Endothelial cell of umbilical vein (primary cell): Measurements from ENCODE around the gene IQCH. TPM values are rescaled to one million over a fixed set of nuclear protein-coding genes. Genes with fewer than 3 reads are reported as not detected.

Source experiments
- BruUV-seq: library from RNA; stranded (reverse); fragments of 400-500 nt; replicated peaks from 2 replicates; lab custom pipeline; 2021; lab: Mats Ljungman, UMichigan
- CTCF ChIA-PET: fragments of 300-600, 350-600 bp; sonication (Branson Sonifier 250); formaldehyde crosslinking; loops from one replicate; lab custom pipeline; 2021; ENCODE audit warnings: antibody characterized with exemption, inconsistent platforms; lab: Charles Lee
- POLR2A ChIA-PET: fragments of 300-600, 350-600 bp; sonication (Branson Sonifier 250); formaldehyde crosslinking; loops from one replicate; lab custom pipeline; 2021; ENCODE audit warnings: antibody characterized with exemption, inconsistent platforms; lab: Charles Lee
- DNase-seq: peaks from one replicate; pipeline ENCODE4 v3.0.0-alpha.2; 2011; ENCODE audit warnings: low read depth, low spot score
- FAIRE-seq: peaks from 2 replicates; lab custom pipeline; 2011; peaks lifted over from hg19 to GRCh38; lab: Jason Lieb, UNC
- H2AFZ ChIP-seq: 2 replicates; pipeline ENCODE4 v1.6.0; 2012; ENCODE audit warnings: low read depth, low read length, control low read depth, inconsistent platforms
- H3K27ac ChIP-seq: 2 replicates; pipeline ENCODE4 v1.5.1; 2011; ENCODE audit warnings: low read depth, mild to moderate bottlenecking, control low read depth, low read length, moderate library complexity; ENCODE audit not compliant: insufficient read depth
- H3K27me3 ChIP-seq, 2 experiments: 2 replicates each; pipeline versions ENCODE4 v1.6.0 to v1.6.1; 2011; ENCODE audit warnings: low read length in 2 of 2, mixed read lengths in 1 of 2; ENCODE audit not compliant: control insufficient read depth in 2 of 2, insufficient read depth in 2 of 2
- H3K36me3 ChIP-seq, 2 experiments: 2 replicates in 1 of 2; 3 replicates in 1 of 2; pipeline ENCODE4 v1.5.1; 2011; ENCODE audit warnings: low read length in 2 of 2, mild to moderate bottlenecking in 1 of 2, moderate library complexity in 1 of 2; ENCODE audit not compliant: control insufficient read depth in 2 of 2, insufficient read depth in 2 of 2; ENCODE audit errors: extremely low read depth in 1 of 2
- H3K4me1 ChIP-seq: 3 replicates; pipeline ENCODE4 v1.5.1; 2011; ENCODE audit warnings: mild to moderate bottlenecking, low read length; ENCODE audit not compliant: control insufficient read depth, insufficient read depth; ENCODE audit errors: extremely low read depth
- H3K4me2 ChIP-seq: 2 replicates; pipeline ENCODE4 v1.6.1; 2011; ENCODE audit warnings: low read length, control low read depth, mixed read lengths; ENCODE audit not compliant: insufficient read depth
- H3K4me3 ChIP-seq, 3 experiments: fragments of 200-600 bp in 1 of 3; sonication (generic), shearing (Covaris generic) in 1 of 3; replicated peaks in 1 of 3; 2 replicates each; pipeline ENCODE4 v1.5.1; 2011 to 2016; ENCODE audit warnings: control low read depth in 3 of 3, low read length in 3 of 3, mild to moderate bottlenecking in 2 of 3, inconsistent platforms in 1 of 3, low read depth in 1 of 3, moderate library complexity in 1 of 3; ENCODE audit not compliant: insufficient read depth in 1 of 3
- H3K79me2 ChIP-seq: 2 replicates; pipeline ENCODE4 v1.6.0; 2012; ENCODE audit warnings: low read length, inconsistent platforms; ENCODE audit not compliant: control insufficient read depth, insufficient read depth
- H3K9ac ChIP-seq: replicated peaks from 2 replicates; pipeline ENCODE3; 2011; ENCODE audit warnings: low read length, control low read depth; ENCODE audit not compliant: insufficient read depth; ENCODE audit errors: extremely low read depth
- H3K9me1 ChIP-seq: replicated peaks from 3 replicates; pipeline ENCODE4 v1.6.0; 2011; ENCODE audit warnings: mild to moderate bottlenecking, low read length; ENCODE audit not compliant: control insufficient read depth, insufficient read depth; ENCODE audit errors: extremely low read depth
- H3K9me3 ChIP-seq: replicated peaks from 2 replicates; pipeline ENCODE4 v1.5.1; 2012; ENCODE audit warnings: low read length, inconsistent platforms; ENCODE audit not compliant: control insufficient read depth, insufficient read depth
- H4K20me1 ChIP-seq: replicated peaks from 2 replicates; pipeline ENCODE3; 2011; ENCODE audit warnings: mild to moderate bottlenecking, low read length; ENCODE audit not compliant: control insufficient read depth, insufficient read depth; ENCODE audit errors: extremely low read depth
- EZH2 ChIP-seq: IDR thresholded peaks from 2 replicates; pipeline ENCODE4 v1.6.1; 2012; ENCODE audit warnings: borderline replicate concordance, low read depth, mild to moderate bottlenecking, moderate library complexity, low read length, inconsistent platforms; ENCODE audit not compliant: severe bottlenecking
- FOS ChIP-seq: IDR thresholded peaks from 2 replicates; pipeline ENCODE4 v1.6.1; 2011; ENCODE audit warnings: mild to moderate bottlenecking, low read length, moderate library complexity, borderline replicate concordance; ENCODE audit not compliant: insufficient read depth
- GATA2 ChIP-seq: IDR thresholded peaks from 2 replicates; pipeline ENCODE4 v1.7.0; 2011; ENCODE audit warnings: low read depth, mild to moderate bottlenecking, moderate library complexity, mixed read lengths, low read length; ENCODE audit not compliant: insufficient read length, insufficient read depth
- JUN ChIP-seq: IDR thresholded peaks from 2 replicates; pipeline ENCODE4 v1.6.1; 2011; ENCODE audit warnings: borderline replicate concordance, low read depth; ENCODE audit not compliant: insufficient read length, insufficient read depth
- MYC ChIP-seq: IDR thresholded peaks from one replicate; pipeline ENCODE4 v1.6.1; 2011; ENCODE audit warnings: mild to moderate bottlenecking, low read depth, low read length
- POLR2A ChIP-seq: IDR thresholded peaks from 2 replicates; pipeline ENCODE4 v1.6.1; 2012; ENCODE audit warnings: low read depth, mild to moderate bottlenecking, control low read depth, low read length
- POLR2AphosphoS5 ChIP-seq: IDR thresholded peaks from 2 replicates; pipeline ENCODE4 v1.6.1; 2012; ENCODE audit warnings: low read depth, mild to moderate bottlenecking, control low read depth, low read length, moderate library complexity; ENCODE audit not compliant: insufficient read depth
- dilution Hi-C: fragments of 300-500 bp; cut with MboI; formaldehyde crosslinking; loops from one replicate; pipeline ENCODE4 v1.15.0; 2019; ENCODE audit warnings: low sequenced_read_pairs; ENCODE audit not compliant: extremely low pct_ligation_motif_present
- intact Hi-C: fragments of 100-400 bp; cut with micrococcal nuclease; formaldehyde crosslinking; loops from one replicate; pipeline ENCODE4 v1.10.0; 2022
- polyA plus RNA-seq, 4 experiments: library from polyadenylated mRNA; depleted of rRNA in 3 of 4; stranded (reverse) in 3 of 4; unstranded in 1 of 4; fragments of >200 nt; gene quantifications; 2 replicates each; pipeline versions ENCODE4 v1.2.1 to v1.2.3, GENCODE V29; 2011 to 2012; ENCODE audit warnings: missing spikeins in 1 of 4
- total RNA-seq: library from RNA; stranded (reverse); gene quantifications from 2 replicates; pipeline ENCODE4 v1.2.3, GENCODE V29; 2021
- TF ChIP-seq, protein P1 (sequence below), 2 donors: IDR thresholded peaks; 1 replicate in 1 of 2; 2 replicates in 1 of 2; pipeline ENCODE4 v1.5.1; 2011; ENCODE audit warnings: low read length in 2 of 2, mild to moderate bottlenecking in 2 of 2, moderate library complexity in 2 of 2, control low read depth in 1 of 2, inconsistent platforms in 1 of 2, low read depth in 1 of 2; ENCODE audit not compliant: insufficient read depth in 1 of 2; ENCODE audit errors: extremely low read depth in 1 of 2
- TF ChIP-seq, protein P2 (sequence below): IDR thresholded peaks from 2 replicates; pipeline ENCODE4 v1.6.1; 2011; ENCODE audit not compliant: insufficient read depth, insufficient read length

Gene IQCH
- total and polyA plus RNA-seq, 2 donors (not counting 3 experiments of a cell fraction or from before 2014, with no cell fraction given): 0.29 to 0.51 TPM

DNA sequence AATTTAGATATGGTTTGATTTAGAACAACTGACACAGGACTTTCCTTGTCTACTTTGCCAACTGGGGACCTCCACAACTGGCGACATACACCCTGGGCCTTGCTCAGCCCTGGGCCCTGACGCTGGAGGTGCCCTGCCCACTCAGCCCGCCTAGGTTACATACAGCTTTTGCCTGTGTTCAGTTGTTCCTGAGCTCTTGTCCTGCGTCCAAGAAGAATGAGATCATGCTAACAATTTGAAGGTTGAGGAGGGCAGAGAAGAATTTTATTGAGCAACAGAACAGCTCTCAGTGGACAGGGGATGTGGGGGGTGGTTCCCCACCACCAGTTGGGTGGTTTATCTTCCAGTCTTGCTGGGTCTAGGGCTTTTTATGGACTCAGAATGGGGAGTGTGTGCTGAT, 67.9 kb downstream of the IQCH start:
- H3K4me3 ChIP-seq: no peak overlapping the region
- no peaks in the 10 kb centered on the region for H4K20me1 ChIP-seq
- no TSS peak for BruUV-seq
- H3K9me1 ChIP-seq: no peaks in the 10 kb centered on the region
- dilution Hi-C loops (no loop called here), intact Hi-C loops (loop anchor here (5.0 kb wide), 1 partner anchor 510 kb away; no protein-coding TSS in a partner anchor)
- no peaks in the 10 kb centered on the region for H3K79me2 ChIP-seq
- POLR2A ChIA-PET: no interaction called here
- no peak overlapping the region for H3K4me2 ChIP-seq
- DNase-seq: no peak
- CTCF ChIA-PET: interaction anchor here (2.9 kb wide), 1 partner anchor 12 kb away, joined by 9 read pairs; no protein-coding TSS in a partner anchor
- TF ChIP-seq POLR2A (no peak), POLR2AphosphoS5 (no peak), FOS (no peak)
- TF ChIP-seq, protein P1, sequence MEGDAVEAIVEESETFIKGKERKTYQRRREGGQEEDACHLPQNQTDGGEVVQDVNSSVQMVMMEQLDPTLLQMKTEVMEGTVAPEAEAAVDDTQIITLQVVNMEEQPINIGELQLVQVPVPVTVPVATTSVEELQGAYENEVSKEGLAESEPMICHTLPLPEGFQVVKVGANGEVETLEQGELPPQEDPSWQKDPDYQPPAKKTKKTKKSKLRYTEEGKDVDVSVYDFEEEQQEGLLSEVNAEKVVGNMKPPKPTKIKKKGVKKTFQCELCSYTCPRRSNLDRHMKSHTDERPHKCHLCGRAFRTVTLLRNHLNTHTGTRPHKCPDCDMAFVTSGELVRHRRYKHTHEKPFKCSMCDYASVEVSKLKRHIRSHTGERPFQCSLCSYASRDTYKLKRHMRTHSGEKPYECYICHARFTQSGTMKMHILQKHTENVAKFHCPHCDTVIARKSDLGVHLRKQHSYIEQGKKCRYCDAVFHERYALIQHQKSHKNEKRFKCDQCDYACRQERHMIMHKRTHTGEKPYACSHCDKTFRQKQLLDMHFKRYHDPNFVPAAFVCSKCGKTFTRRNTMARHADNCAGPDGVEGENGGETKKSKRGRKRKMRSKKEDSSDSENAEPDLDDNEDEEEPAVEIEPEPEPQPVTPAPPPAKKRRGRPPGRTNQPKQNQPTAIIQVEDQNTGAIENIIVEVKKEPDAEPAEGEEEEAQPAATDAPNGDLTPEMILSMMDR (IDR thresholded peaks at IDR 0.05; ENCODE audit: extremely low read depth in 1 of 2, insufficient read depth in 1 of 2, low read depth in 1 of 2, low read length in 2 of 2): no peak
- TF ChIP-seq, protein P2, sequence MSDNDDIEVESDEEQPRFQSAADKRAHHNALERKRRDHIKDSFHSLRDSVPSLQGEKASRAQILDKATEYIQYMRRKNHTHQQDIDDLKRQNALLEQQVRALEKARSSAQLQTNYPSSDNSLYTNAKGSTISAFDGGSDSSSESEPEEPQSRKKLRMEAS: no peak
- H3K9me3 ChIP-seq: no peaks in the 10 kb centered on the region
- no peak overlapping the region for H2AFZ ChIP-seq
- no peaks in the 10 kb centered on the region for H3K4me1 ChIP-seq
- no peak for FAIRE-seq
- peaks cover 2 to 3% of the 10 kb centered on the region in 2 experiments for H3K27me3 ChIP-seq
- no peak overlapping the region for H3K9ac ChIP-seq
- H3K27ac ChIP-seq: no peak overlapping the region
- H3K36me3 ChIP-seq: no peaks in the 10 kb centered on the region

DNA sequence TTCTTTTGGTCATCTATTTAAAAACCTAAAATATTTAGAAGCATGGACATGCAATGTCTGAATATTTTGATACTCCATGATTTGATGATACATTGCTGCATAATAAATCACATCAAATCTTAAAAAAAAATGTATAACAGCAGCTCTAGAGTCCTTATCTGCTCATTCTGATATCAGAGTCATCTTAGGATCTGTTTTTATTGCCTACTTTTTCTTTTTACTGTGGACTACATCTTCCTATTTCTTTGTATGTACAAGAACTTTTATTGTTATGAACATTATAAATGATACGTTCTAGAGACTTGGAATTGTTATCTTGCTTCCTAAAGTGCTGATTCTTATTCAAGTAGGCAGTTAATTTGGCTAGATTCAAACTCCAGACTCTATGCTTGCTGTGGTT, 72.7 kb downstream of the IQCH start:
- ChIA-PET CTCF (no interaction called here), POLR2A (no interaction called here)
- Histone ChIP-seq H3K27me3 (no peaks in the 10 kb centered on the region), H3K9me3 (no peaks in the 10 kb centered on the region), H4K20me1 (no peaks in the 10 kb centered on the region), H3K79me2 (no peaks in the 10 kb centered on the region), H3K4me3 (no peak overlapping the region), H3K9ac (no peak overlapping the region), H3K36me3 (no peaks in the 10 kb centered on the region), H3K9me1 (no peaks in the 10 kb centered on the region), H3K4me2 (no peak overlapping the region), H2AFZ (no peak overlapping the region), H3K4me1 (no peaks in the 10 kb centered on the region), H3K27ac (no peak overlapping the region)
- no peak for FAIRE-seq
- no TSS peak for BruUV-seq
- TF ChIP-seq POLR2AphosphoS5: no peak
- no peak for TF ChIP-seq JUN
- TF ChIP-seq, protein P1 (IDR thresholded peaks at IDR 0.05; ENCODE audit: extremely low read depth in 1 of 2, insufficient read depth in 1 of 2, low read depth in 1 of 2, low read length in 2 of 2): no peak
- TF ChIP-seq MYC: no peak
- TF ChIP-seq, protein P2: no peak
- TF ChIP-seq FOS: no peak
- no peak for TF ChIP-seq POLR2A
- TF ChIP-seq GATA2: no peak
- no peak for TF ChIP-seq EZH2
- intact Hi-C loops (no loop called here), dilution Hi-C loops (no loop called here)
- no peak for DNase-seq
